GM21515 (cell line): ENCODE results near the gene CSTPP1.

ENCODE experiments used
- ATAC-seq: cut with Tn5 transposase; IDR thresholded peaks from one replicate; pipeline ENCODE4 v1.9.1; 2021; ENCODE audit not compliant: unreplicated experiment

Gene CSTPP1

DNA sequence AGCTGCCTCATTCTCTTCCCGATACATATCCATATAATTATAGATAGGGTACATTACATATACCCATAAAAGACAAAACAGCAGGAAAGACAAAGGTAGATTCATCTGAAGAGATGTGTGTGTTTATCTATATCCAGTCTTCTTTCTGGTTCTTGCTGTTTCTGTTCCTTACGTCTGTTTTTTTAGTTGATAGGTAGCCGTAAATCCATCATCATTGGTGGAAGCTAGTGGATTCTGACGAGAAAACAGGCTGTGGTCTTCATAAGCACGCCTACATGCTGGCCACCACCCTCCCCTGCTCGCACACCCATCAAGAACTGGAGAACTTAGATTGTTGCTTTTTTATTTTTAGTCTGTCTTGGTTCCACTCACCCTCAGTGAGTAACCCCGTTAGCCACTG lies 188.5 kb downstream of the CSTPP1 start:
- ATAC-seq, result no peak

DNA sequence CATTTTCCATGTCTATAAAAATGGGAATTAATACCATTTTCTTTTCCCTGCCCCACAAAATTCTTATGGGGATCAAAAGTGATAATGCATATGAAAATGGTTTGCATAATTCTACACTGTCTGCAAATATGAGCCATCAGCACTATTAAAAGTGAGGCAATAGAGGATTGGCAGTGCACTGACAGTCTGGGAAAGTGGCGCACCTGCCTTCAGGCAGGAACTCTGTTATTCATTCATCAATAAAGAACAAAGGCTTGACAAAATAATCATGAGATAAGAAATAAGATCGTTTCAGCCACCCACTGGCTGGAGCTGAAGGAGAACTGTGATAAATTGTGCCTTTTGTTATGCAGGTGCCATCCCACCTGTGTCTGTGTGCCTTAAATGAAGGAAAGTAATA lies 190.7 kb downstream of the CSTPP1 start:
- ATAC-seq, result no peak

DNA sequence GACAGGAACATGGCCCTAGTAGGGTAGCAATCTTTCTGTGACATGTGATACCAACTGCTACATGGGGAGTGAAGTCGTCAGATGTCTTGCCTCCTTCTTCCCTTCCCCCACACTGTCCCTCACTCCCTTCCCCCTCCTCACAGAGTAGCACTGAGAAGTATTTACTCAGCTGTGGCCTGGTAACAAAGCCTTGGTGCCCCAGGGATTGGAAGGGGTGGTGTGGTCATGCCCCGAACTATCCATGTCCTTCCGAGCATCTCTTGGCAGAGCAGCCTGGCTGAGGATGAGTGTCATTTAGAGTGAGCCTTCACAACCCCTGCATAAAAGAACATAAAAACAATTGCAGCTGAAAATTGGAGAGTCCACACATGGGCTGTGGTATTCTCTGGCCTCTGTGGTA lies 194.0 kb downstream of the CSTPP1 start:
- no peak for ATAC-seq

GRCh38 chr11:47131136-47131535 lies 194.6 kb downstream of the CSTPP1 start:
- ATAC-seq, result no peak

DNA sequence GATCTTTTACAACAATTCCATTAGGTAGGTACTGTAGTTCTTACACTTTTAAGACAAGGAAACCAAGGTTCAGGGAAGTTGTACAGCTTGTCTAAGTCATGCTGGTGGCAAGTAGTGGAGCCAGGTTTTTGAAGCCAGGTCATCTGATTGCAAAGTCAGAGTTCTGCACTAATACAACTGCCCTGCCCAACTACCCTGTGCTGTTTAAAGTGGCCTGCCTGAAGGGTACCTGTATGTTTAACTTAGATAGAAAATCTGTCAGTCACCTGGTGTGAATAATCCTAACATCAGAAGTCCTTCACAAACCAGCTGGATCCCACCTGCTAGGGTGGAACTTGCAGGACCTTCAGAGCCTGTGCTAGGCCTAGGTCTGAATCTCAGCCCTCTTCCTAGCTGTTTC lies 195.9 kb downstream of the CSTPP1 start:
- no peak for ATAC-seq

DNA sequence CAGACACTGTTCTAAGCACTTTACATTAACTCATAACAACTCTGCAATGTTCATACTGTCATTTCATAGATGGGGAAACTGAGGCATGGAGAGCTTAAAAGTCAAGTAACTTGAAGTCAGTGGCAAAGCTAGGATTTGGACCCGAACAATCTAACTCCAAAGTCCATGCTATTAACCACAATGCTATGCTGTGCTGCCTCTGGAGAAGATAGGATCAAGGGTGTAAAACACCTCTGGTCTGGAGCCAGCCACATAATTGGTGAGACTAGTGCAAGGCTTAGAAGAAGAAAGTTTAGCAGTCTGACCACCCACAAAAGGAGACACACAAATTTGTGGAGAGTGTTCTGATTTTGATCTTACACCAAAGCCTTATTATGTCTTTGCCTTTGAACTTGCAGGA lies 196.4 kb downstream of the CSTPP1 start:
- no peak for ATAC-seq

DNA sequence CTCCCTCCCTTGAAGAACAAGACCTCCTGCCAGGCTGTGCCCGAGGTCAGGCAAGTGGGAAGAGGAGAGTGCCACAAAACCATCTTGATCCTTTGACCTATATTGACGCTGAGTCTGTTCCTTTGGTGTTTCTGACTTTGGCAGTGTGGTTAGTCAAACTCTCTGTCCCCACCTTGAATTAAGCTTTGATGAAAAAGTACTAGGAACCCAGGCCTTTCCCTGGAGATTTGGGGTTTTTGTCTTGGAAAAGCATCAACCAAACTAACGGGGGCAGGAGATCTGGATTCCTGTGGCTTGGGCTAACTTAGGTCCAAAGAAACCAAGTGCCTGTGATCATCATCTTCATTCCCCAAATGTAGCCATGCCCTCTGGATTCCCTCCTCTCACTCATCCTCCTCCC lies 199.8 kb downstream of the CSTPP1 start:
- no peak for ATAC-seq

- no peak for ATAC-seq
These were observed 200.4 kb downstream of the CSTPP1 start for GRCh38 chr11:47136921-47137320.

- ATAC-seq, result no peak
These were observed 200.9 kb downstream of the CSTPP1 start for GRCh38 chr11:47137476-47137875.

DNA sequence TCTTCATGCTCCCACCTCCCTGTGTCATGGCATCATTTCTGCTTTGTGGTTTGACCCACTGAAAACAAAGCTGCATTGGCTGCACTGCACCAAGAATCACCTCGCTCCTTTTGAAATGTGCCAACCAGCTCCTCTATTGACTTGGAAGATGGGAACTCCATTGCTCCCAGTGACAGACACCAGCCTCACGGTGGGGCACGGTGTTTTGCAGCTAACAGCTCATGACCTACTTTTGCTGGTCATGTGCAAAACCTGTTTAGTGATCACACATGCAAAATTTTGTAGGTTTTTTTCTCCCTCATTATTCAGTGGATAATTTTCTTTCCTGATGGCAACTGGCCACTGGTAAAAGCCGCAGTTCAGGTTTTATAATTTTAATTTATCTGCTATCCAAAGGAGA lies 203.3 kb downstream of the CSTPP1 start:
- no peak for ATAC-seq

GRCh38 chr11:47143322-47143721 lies 206.8 kb downstream of the CSTPP1 start:
- no peak for ATAC-seq

GRCh38 chr11:47144541-47144940 lies 208.0 kb downstream of the CSTPP1 start:
- ATAC-seq, result no peak

DNA sequence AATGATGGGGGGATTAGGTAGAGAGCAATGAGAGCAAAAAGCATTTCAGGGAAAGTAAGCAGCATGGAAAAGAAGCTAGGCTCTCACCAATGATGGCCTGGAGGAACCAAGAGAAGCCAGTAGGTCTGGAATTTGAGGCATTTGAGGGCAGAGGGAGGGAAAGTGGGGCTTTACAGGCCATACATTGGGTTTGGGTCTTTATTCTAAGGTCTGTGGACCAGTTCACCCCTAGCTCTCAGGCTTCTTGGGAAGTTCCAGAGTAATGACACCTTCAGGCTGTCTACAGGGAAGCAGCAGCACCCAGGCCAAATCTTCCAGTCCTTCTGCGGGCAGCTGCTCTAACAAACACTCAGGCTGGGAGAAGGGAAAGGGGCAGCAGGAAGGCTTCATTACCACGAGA lies 210.7 kb downstream of the CSTPP1 start:
- ATAC-seq, result no peak

DNA sequence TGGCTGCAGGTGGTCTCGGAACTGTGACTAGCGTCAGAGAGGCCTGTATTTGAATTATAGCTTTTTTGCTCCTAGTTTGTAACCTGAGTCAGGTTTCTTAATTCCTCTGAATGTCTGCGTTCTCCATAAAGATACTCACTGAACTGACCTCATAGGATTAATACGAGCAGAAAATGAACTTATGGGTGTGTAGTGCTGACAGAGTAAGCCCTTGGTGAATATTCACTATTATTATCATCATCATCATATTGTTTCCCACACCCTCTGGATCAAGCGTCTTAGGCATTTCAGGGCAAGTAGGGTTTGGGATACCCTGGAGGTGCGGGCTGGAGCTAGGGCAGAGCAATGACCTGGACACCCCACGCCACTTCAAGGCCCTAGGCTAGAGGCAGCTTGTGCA lies 211.1 kb downstream of the CSTPP1 start:
- no peak for ATAC-seq

DNA sequence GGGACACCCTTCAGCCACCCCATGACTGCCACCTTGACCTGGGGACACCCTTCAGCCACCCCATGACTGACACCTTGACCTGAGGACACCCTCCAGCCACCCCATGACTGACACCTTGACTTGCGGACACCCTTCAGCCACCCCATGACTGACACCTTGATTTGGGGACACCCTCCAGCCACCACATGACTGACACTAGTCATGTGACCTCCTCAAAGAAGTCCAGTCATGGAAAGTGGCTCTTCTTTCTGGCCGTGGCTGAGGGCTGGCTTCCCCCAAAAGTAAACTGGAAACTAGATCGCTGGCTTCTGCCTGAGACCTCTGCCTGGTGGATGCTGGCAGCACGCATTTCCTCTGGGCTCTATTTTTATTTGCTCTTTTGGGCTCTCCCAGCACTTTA lies 211.7 kb downstream of the CSTPP1 start:
- ATAC-seq, result no peak

GRCh38 chr11:47148903-47149531 lies 212.5 kb downstream of the CSTPP1 start:
- no peak for ATAC-seq

- no peak for ATAC-seq
These were observed 213.2 kb downstream of the CSTPP1 start for GRCh38 chr11:47149782-47150181.

GRCh38 chr11:47152126-47152952 lies 215.8 kb downstream of the CSTPP1 start:
- ATAC-seq, result no peak

DNA sequence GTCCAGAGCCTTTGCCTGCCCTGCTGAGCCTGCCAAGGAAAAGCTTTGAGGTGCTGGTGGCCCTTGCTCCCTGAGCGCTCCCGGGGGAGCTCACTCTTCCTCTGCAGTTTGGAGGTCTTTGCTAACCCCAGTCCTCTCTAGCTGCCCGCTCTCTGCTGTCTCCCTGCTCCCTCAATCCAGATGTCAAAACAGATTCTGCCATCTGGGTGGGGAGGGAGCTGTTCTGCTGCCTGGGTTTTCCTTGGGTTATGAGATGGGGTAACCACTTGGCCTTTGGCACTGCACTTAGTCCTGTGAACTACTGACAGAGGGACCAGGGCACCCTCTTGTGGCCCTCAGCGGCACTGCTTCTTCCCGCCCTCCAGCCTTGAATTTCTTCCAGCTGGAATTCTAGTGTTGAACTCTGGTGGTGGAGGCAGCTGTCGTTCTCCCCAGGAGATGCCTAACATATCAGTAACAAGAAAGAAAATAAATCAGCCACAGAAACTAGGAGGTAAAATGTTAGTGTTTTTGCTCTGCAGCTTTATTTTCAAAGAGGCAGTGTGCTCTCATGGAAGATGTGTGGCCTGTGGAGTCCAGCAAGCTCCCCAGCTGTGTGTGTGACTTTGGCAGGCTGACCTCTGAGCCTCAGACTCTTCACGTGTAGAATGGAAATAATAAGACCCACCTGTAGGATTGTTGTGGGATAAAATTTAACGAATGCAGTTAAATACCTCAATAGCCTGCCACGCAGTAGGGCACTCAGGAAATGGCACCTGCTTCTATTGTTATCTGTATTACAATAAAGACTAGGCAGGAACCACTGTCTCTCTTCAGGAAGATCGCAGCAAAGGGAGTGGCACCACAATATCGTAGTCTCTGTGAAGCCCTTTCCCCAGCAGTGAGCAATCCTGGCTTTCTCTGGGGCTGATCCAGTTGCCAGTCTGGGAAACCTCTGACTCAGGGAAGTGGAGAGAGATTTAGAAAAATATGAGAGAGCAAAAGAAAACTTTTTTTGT lies 216.7 kb downstream of the CSTPP1 start:
- ATAC-seq, result peak; percentile 64

GRCh38 chr11:47154616-47155570 lies 218.3 kb downstream of the CSTPP1 start:
- no peak for ATAC-seq
